ENCODE measurements around the gene HTR6. TPM values are rescaled to one million over a fixed set of nuclear protein-coding genes. Genes with fewer than 3 reads are reported as not detected.

The HTR6 gene
- total RNA-seq, 1 experiment from 2014 or later, result 0.10 TPM

GRCh38 chr1:19622204-19622603 is 42.5 kb upstream of the HTR6 start:
- Histone ChIP-seq H3K4me3 (ENCODE audit: low read depth in 2 of 2, low read length in 2 of 2) (no peak overlapping the region), H3K36me3 (ENCODE audit: control insufficient read depth, insufficient read depth, low read length) (peaks cover 17% of the 10 kb centered on the region), H3K4me1 (ENCODE audit: control insufficient read depth, insufficient read depth, low read length) (peaks cover 7% of the 10 kb centered on the region; the same call in 1 of the 2 replicates), H3K27me3 (ENCODE audit: control insufficient read depth, insufficient read depth, low read length) (no peaks in the 10 kb centered on the region), H3K27ac (ENCODE audit: low read length) (no peak overlapping the region), H3K9me3 (ENCODE audit: control insufficient read depth, insufficient read depth, low read depth, low read length) (no peaks in the 10 kb centered on the region)
- no peak for DNase-seq (ENCODE audit: low read depth, low spot score)
- CTCF ChIA-PET, result no interaction called here
- in situ Hi-C loops (cut with HindIII; ENCODE audit: low pct_unique_long_range_greater_than_20kb, low sequenced_read_pairs), result no loop called here
- intact Hi-C loops (cut with micrococcal nuclease; ENCODE audit: unreplicated experiment), result no loop called here
- TF ChIP-seq TCF7L2 (IDR thresholded peaks at IDR 0.05; ENCODE audit: low read depth, low read length) (no peak), REST (IDR thresholded peaks at IDR 0.05; ENCODE audit: insufficient read depth in 1 of 2, low read depth in 2 of 2, low read length in 1 of 2) (no peak)
- ATAC-seq, result no peak
- no TSS peak for BruUV-seq (replicated peaks)
- POLR2A ChIA-PET, result no interaction called here

GRCh38 chr1:19623523-19623922 is 41.2 kb upstream of the HTR6 start:
- Histone ChIP-seq H3K9me3 (ENCODE audit: control insufficient read depth, insufficient read depth, low read depth, low read length) (no peaks in the 10 kb centered on the region), H3K4me3 (ENCODE audit: low read depth in 2 of 2, low read length in 2 of 2) (no peak overlapping the region), H3K27ac (ENCODE audit: low read length) (no peak overlapping the region), H3K27me3 (ENCODE audit: control insufficient read depth, insufficient read depth, low read length) (no peaks in the 10 kb centered on the region), H3K4me1 (ENCODE audit: control insufficient read depth, insufficient read depth, low read length) (peaks cover 5% of the 10 kb centered on the region; the same call in 1 of the 2 replicates), H3K36me3 (ENCODE audit: control insufficient read depth, insufficient read depth, low read length) (peaks cover 12% of the 10 kb centered on the region)
- TF ChIP-seq REST (IDR thresholded peaks at IDR 0.05; ENCODE audit: insufficient read depth in 1 of 2, low read depth in 2 of 2, low read length in 1 of 2), result no peak
- TF ChIP-seq TCF7L2 (IDR thresholded peaks at IDR 0.05; ENCODE audit: low read depth, low read length), result no peak
- TF ChIP-seq, protein P1, sequence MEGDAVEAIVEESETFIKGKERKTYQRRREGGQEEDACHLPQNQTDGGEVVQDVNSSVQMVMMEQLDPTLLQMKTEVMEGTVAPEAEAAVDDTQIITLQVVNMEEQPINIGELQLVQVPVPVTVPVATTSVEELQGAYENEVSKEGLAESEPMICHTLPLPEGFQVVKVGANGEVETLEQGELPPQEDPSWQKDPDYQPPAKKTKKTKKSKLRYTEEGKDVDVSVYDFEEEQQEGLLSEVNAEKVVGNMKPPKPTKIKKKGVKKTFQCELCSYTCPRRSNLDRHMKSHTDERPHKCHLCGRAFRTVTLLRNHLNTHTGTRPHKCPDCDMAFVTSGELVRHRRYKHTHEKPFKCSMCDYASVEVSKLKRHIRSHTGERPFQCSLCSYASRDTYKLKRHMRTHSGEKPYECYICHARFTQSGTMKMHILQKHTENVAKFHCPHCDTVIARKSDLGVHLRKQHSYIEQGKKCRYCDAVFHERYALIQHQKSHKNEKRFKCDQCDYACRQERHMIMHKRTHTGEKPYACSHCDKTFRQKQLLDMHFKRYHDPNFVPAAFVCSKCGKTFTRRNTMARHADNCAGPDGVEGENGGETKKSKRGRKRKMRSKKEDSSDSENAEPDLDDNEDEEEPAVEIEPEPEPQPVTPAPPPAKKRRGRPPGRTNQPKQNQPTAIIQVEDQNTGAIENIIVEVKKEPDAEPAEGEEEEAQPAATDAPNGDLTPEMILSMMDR (IDR thresholded peaks at IDR 0.05), result no peak
- no peak for TF ChIP-seq SIN3A (IDR thresholded peaks at IDR 0.05; ENCODE audit: borderline replicate concordance, insufficient read depth, low read depth, low read length)
- no peak for TF ChIP-seq POLR2AphosphoS5 (IDR thresholded peaks at IDR 0.05; ENCODE audit: low read depth, low read length)
- in situ Hi-C loops (cut with HindIII; ENCODE audit: low pct_unique_long_range_greater_than_20kb, low sequenced_read_pairs), result no loop called here
- no peak for DNase-seq (ENCODE audit: low read depth, low spot score)
- no TSS peak for BruUV-seq (replicated peaks)
- intact Hi-C loops (cut with micrococcal nuclease; ENCODE audit: unreplicated experiment), result no loop called here
- ATAC-seq, result no peak
- POLR2A ChIA-PET, result no interaction called here
- CTCF ChIA-PET, result no interaction called here

All from Panc1 (cell line).